ENCODE results near the gene CLIC4.

DNA sequence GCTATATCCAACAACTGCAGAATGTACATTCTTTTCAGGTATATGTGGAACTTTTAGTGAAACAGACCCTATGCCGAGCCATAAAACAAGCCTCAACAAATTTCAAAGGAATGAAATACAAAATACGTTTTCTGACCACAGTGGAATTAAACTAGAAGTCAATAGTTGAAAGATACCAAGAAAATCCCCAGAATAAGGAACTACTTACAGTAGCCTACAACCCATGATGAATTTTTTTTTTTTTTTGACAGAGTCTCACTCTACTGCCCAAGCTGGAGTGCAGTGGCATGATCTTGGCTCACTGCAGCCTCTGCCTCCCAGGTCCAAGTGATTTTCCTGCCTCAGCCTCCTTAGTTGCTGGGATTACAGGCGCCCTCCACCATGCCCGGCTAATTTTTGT, 101.4 kb downstream of the CLIC4 start:
- TF ChIP-seq POLR2A (IDR thresholded peaks at IDR 0.05; ENCODE audit: extremely low read depth, insufficient read length) = no peak
- TF ChIP-seq, protein P1, sequence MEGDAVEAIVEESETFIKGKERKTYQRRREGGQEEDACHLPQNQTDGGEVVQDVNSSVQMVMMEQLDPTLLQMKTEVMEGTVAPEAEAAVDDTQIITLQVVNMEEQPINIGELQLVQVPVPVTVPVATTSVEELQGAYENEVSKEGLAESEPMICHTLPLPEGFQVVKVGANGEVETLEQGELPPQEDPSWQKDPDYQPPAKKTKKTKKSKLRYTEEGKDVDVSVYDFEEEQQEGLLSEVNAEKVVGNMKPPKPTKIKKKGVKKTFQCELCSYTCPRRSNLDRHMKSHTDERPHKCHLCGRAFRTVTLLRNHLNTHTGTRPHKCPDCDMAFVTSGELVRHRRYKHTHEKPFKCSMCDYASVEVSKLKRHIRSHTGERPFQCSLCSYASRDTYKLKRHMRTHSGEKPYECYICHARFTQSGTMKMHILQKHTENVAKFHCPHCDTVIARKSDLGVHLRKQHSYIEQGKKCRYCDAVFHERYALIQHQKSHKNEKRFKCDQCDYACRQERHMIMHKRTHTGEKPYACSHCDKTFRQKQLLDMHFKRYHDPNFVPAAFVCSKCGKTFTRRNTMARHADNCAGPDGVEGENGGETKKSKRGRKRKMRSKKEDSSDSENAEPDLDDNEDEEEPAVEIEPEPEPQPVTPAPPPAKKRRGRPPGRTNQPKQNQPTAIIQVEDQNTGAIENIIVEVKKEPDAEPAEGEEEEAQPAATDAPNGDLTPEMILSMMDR (IDR thresholded peaks at IDR 0.05; ENCODE audit: low read depth, low read length) = no peak

Data from NB4 (cell line).